WERI-Rb-1 (cell line): Measurements from ENCODE around the gene CCDC51.

Experiments
- DNase-seq: peaks from one replicate; pipeline ENCODE4 v3.0.0-alpha.2; 2020
- H3K27ac ChIP-seq: fragments of 250-450 bp; sonication (Bioruptor Pico); 2 replicates; pipeline ENCODE4 v1.5.1; 2020; ENCODE audit warnings: mild to moderate bottlenecking, moderate library complexity
- H3K27me3 ChIP-seq: fragments of 250-450 bp; sonication (Bioruptor Pico); 2 replicates; pipeline ENCODE4 v1.5.1; 2021; ENCODE audit warnings: mild to moderate bottlenecking, low read depth, moderate library complexity; ENCODE audit not compliant: insufficient read depth, severe bottlenecking
- H3K36me3 ChIP-seq: fragments of 250-450 bp; sonication (Bioruptor Pico); 2 replicates; pipeline ENCODE4 v1.5.1; 2020; ENCODE audit warnings: mild to moderate bottlenecking, moderate library complexity
- H3K4me3 ChIP-seq: 2 replicates; pipeline ENCODE4 v1.5.1; 2011; ENCODE audit warnings: low read depth, mild to moderate bottlenecking, control low read depth, low read length
- H3K9me3 ChIP-seq: fragments of 250-450 bp; sonication (Bioruptor Pico); 2 replicates; pipeline ENCODE4 v1.5.1; 2021; ENCODE audit warnings: mild to moderate bottlenecking, moderate library complexity; ENCODE audit not compliant: severe bottlenecking
- TF ChIP-seq, protein P1 (sequence below): IDR thresholded peaks from 2 replicates; pipeline ENCODE4 v1.5.1; 2011; ENCODE audit warnings: low read depth, mild to moderate bottlenecking, control low read depth, inconsistent platforms, low read length

The CCDC51 gene

DNA sequence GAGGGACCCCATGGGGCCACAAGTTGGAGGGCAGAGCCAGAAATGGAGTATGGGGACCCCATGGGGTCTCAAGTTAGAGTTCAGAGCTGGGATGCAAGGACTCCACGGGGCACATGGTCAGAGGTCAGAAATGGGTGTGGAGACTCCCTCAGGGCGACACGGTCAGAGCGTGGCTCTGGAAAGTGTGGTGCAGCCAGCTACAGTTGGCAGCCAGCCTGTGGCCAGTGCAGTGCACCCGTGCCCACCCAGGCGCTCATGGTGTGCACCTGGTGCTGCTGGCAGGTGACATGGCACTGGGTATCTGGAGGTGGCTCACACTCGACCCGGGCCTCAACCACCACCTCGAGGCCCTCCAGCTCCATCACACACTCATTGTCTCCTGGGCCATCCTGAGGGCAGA, 21.3 kb downstream of the CCDC51 start:
- H3K27me3 ChIP-seq: no peaks in the 10 kb centered on the region
- H3K4me3 ChIP-seq: no peak overlapping the region
- no peak overlapping the region for H3K27ac ChIP-seq
- H3K36me3 ChIP-seq: peaks cover 72% of the 10 kb centered on the region
- TF ChIP-seq, protein P1, sequence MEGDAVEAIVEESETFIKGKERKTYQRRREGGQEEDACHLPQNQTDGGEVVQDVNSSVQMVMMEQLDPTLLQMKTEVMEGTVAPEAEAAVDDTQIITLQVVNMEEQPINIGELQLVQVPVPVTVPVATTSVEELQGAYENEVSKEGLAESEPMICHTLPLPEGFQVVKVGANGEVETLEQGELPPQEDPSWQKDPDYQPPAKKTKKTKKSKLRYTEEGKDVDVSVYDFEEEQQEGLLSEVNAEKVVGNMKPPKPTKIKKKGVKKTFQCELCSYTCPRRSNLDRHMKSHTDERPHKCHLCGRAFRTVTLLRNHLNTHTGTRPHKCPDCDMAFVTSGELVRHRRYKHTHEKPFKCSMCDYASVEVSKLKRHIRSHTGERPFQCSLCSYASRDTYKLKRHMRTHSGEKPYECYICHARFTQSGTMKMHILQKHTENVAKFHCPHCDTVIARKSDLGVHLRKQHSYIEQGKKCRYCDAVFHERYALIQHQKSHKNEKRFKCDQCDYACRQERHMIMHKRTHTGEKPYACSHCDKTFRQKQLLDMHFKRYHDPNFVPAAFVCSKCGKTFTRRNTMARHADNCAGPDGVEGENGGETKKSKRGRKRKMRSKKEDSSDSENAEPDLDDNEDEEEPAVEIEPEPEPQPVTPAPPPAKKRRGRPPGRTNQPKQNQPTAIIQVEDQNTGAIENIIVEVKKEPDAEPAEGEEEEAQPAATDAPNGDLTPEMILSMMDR: no peak
- no peak for DNase-seq
- no peaks in the 10 kb centered on the region for H3K9me3 ChIP-seq

DNA sequence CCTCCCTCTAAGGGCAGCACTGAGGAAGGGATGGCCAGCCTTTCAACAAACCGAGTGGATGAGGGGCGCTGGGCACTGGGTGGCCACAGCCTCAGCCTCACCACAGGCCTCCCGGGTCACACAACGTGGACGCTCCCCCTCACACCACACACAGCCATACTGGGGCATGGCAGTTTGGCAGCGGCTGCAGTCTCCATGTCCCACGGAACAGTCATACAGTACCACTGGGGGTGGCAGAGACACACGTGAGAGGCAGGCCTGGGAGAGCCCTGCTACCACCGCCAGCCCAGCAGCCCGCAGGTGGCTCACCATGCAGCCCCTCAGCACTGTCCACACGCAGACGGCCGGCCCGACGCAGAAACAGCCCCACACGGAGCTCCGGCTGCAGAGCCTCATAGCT, 21.8 kb downstream of the CCDC51 start:
- Histone ChIP-seq H3K27ac (no peak overlapping the region), H3K4me3 (no peak overlapping the region), H3K36me3 (peaks cover 72% of the 10 kb centered on the region), H3K27me3 (no peaks in the 10 kb centered on the region), H3K9me3 (no peaks in the 10 kb centered on the region)
- DNase-seq: no peak
- TF ChIP-seq, protein P1: no peak

DNA sequence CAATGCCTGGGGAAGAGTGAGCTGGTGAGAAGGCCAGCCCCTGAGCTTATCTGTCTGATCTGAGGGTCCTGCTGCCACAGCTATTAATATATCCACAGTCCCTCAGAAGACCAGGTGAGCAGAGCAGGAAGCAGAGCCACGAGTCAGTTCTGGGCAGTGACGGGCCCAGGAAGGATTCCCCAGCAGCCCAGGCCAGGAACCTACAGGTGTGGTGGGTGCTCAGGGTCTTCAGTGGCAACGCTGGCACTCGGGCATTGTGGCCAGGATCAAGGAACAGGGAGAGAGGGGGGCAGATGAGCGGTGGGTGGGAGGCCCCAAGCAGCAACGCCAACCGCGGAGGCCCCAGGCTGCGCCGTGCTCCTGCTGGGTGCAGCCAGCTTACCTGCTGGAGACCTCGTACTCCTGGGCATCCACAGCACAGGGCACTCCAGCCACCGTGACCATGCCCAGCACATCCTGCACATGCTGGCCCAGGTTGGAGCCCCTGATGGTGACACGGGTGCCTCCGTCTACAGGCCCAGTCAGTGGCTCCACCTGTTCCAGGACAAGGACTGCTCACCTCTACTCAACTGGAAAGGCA, 22.3 kb downstream of the CCDC51 start:
- Histone ChIP-seq H3K27me3 (no peaks in the 10 kb centered on the region), H3K9me3 (no peaks in the 10 kb centered on the region), H3K27ac (no peak overlapping the region), H3K4me3 (no peak overlapping the region), H3K36me3 (peaks cover 75% of the 10 kb centered on the region)
- TF ChIP-seq, protein P1: no peak
- DNase-seq: no peak

DNA sequence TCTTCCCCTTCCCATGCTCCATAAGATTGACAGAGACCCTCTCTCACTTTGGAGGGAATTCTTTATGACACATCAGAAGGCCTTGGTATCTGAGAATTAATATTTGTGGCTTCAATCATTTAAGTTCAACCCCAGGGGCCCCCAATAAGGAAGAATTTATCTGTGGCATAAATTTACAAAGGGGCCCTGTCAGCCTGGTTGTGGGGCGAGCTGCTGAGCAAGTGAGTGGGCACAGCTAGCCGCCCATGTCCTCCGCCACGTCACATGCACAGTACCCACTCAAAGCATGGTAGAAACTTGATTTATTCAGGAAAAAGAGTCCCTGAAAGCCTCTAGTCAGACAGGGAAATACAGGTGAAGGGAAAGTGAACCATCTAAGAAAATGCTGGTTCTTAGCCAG, 23.4 kb downstream of the CCDC51 start:
- TF ChIP-seq, protein P1: no peak
- H3K9me3 ChIP-seq: no peaks in the 10 kb centered on the region
- H3K36me3 ChIP-seq: peaks cover 84% of the 10 kb centered on the region
- H3K4me3 ChIP-seq: no peak overlapping the region
- H3K27ac ChIP-seq: no peak overlapping the region
- H3K27me3 ChIP-seq: no peaks in the 10 kb centered on the region
- DNase-seq: no peak

DNA sequence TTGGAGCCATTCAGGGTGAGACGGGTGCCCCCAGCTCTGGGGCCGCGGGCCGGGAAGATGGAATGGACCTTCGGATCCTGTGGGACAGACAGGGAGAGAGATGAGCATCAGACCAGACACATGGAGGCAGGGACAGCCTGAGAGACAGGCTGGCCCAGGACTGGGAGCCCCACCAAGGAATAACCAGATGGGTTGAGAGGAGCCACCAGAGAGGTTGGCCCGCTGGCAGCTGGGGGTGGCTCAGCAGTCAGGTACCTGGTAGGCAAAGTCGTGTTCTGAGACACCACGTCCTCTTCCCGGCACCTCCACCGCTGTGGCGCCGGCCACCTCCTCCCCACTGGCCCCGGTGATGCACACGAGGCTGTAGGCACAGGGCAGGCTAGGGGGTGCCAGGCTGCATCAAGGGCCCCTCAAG, 23.8 kb downstream of the CCDC51 start:
- no peak overlapping the region for H3K27ac ChIP-seq
- TF ChIP-seq, protein P1: no peak
- no peak overlapping the region for H3K4me3 ChIP-seq
- no peak for DNase-seq
- H3K27me3 ChIP-seq: no peaks in the 10 kb centered on the region
- H3K9me3 ChIP-seq: no peaks in the 10 kb centered on the region
- peaks cover 87% of the 10 kb centered on the region for H3K36me3 ChIP-seq
